Activated B cell treated with CpG ODN at 0.5 μM for 24 hours (primary cell): ENCODE data around the gene COX6B2. TPM values are rescaled to one million over a fixed set of nuclear protein-coding genes. Genes with fewer than 3 reads are reported as not detected.

Source experiments
- ATAC-seq: fragments of 200-7000 bp; cut with Tn5 transposase; one replicate; pipeline ENCODE4 v1.10.0; 2021; ENCODE audit warnings: low read depth, mild to moderate bottlenecking, moderate library complexity
- CTCF ChIA-PET: fragments of 350-600 bp; sonication (Branson Sonifier 250); formaldehyde crosslinking; loops from one replicate; lab custom pipeline; 2021; ENCODE audit warnings: antibody characterized with exemption; lab: Charles Lee
- POLR2A ChIA-PET: fragments of 350-600 bp; sonication (Branson Sonifier 250); formaldehyde crosslinking; loops from one replicate; lab custom pipeline; 2021; ENCODE audit warnings: antibody characterized with exemption; lab: Charles Lee
- DNase-seq: peaks from one replicate; pipeline ENCODE4 v3.0.0; 2022
- H3K27ac Mint-ChIP-seq: one replicate; pipeline ENCODE4 v1.8.0; 2020; ENCODE audit warnings: mixed read lengths
- H3K27me3 Mint-ChIP-seq: one replicate; pipeline ENCODE4 v1.8.0; 2021; ENCODE audit warnings: mixed read lengths
- H3K36me3 Mint-ChIP-seq: one replicate; pipeline ENCODE4 v1.8.0; 2021; ENCODE audit warnings: low read depth, mixed read lengths
- H3K4me1 Mint-ChIP-seq: one replicate; pipeline ENCODE4 v1.8.0; 2021; ENCODE audit warnings: mixed read lengths
- H3K4me3 Mint-ChIP-seq: one replicate; pipeline ENCODE4 v1.8.0; 2020; ENCODE audit warnings: mild to moderate bottlenecking, mixed read lengths
- H3K9me3 Mint-ChIP-seq: one replicate; pipeline ENCODE4 v1.8.0; 2020; ENCODE audit warnings: mixed read lengths
- intact Hi-C: fragments of 100-400 bp; cut with micrococcal nuclease; formaldehyde crosslinking; loops from one replicate; pipeline ENCODE4 v1.15.1; 2024
- total RNA-seq: library from RNA; stranded (reverse); gene quantifications from 2 replicates; pipeline ENCODE4 v1.2.3, GENCODE V29; 2022
- TF ChIP-seq, protein P1 (sequence below): fragments of 200-600 bp; IDR thresholded peaks from one replicate; pipeline ENCODE4 v1.8.0; 2022; ENCODE audit warnings: antibody characterized with exemption, mild to moderate bottlenecking

COX6B2 gene
- total RNA-seq, 1 donor from 2014 or later = not detected

DNA sequence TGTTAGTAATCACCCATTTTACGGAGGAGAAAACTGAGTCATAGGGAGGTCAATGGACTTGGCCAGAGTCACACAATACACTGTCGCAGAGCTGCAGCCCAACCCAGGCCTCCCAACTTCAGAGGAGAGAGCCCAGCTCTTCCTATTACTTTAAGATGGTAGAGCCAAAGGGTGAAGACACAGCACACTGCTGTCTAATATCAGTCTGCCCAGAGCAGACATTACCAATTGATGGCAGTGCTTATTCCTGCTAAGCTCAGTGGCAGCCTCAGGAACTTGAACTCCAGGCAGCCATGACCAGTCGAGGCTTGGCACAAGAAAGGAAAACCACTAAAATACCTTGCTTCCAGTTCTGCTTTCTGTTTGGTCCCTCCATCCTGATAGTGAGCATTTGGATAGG is 47.8 kb downstream of the COX6B2 start:
- Mint-ChIP-seq H3K27ac (no peak overlapping the region), H3K27me3 (no peaks in the 10 kb centered on the region), H3K9me3 (no peaks in the 10 kb centered on the region), H3K4me3 (no peak overlapping the region), H3K36me3 (no peaks in the 10 kb centered on the region), H3K4me1 (peaks cover 5% of the 10 kb centered on the region)
- ATAC-seq (no peak), DNase-seq (no peak)
- intact Hi-C loops = no loop called here
- POLR2A ChIA-PET = no interaction called here
- TF ChIP-seq, protein P1, sequence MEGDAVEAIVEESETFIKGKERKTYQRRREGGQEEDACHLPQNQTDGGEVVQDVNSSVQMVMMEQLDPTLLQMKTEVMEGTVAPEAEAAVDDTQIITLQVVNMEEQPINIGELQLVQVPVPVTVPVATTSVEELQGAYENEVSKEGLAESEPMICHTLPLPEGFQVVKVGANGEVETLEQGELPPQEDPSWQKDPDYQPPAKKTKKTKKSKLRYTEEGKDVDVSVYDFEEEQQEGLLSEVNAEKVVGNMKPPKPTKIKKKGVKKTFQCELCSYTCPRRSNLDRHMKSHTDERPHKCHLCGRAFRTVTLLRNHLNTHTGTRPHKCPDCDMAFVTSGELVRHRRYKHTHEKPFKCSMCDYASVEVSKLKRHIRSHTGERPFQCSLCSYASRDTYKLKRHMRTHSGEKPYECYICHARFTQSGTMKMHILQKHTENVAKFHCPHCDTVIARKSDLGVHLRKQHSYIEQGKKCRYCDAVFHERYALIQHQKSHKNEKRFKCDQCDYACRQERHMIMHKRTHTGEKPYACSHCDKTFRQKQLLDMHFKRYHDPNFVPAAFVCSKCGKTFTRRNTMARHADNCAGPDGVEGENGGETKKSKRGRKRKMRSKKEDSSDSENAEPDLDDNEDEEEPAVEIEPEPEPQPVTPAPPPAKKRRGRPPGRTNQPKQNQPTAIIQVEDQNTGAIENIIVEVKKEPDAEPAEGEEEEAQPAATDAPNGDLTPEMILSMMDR = no peak
- CTCF ChIA-PET = interaction anchor here (1.4 kb wide), 1 partner anchor 15 kb away, joined by 3 read pairs; no protein-coding TSS in a partner anchor

DNA sequence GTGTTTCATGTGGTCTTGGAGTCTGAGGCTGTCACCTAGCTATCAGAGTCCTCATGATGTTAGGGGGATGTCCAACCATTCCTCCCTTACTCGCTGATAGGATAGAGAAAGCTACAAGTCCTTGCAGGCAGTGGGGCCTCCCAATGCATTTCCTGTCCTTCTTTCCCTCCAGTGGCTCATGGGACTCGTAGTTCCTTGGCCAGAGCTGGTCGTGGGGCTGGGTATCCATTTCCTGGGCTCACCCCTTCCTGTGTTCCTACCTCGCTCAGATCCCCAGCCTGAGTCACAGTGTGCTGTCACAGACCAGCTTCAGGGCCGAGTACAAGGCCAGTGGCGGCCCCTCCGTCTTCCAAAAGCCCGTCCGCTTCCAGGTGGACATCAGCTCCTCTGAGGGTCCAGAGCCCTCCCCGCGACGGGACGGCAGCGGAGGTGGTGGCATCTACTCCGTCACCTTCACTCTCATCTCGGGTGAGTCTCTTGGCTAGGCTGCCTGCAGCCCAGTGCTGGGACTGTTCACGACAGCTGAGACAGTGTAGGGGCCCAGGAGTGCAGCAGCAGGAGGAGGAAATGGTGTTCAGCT is 48.4 kb downstream of the COX6B2 start:
- Mint-ChIP-seq H3K4me1 (peaks cover 8% of the 10 kb centered on the region), H3K9me3 (no peaks in the 10 kb centered on the region), H3K36me3 (no peaks in the 10 kb centered on the region), H3K4me3 (no peak overlapping the region), H3K27ac (no peak overlapping the region), H3K27me3 (no peaks in the 10 kb centered on the region)
- TF ChIP-seq, protein P1 = no peak
- ChIA-PET CTCF (interaction anchor here (1.4 kb wide), 1 partner anchor 14 kb away, joined by 3 read pairs; no protein-coding TSS in a partner anchor), POLR2A (no interaction called here)
- no peak for ATAC-seq
- DNase-seq = no peak
- intact Hi-C loops = no loop called here

DNA sequence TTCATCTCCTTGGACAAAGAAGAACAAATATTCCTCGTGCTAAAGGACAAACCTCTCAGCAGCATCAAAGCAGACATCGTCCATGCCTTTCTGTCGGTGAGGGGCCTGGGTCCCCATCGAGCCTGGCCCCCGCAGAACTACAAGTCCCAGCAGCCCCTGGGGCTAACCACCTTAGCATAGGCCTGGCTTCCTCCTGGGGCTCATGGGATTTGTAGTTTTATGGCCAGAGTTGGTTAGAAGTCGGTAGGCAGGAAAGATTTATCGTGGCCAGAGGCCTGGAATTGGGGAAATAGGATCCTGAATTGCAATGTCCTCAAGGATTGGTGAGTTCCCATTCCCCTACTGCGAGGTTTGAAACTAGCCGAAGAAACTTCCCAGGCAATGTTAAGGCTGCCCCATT is 49.0 kb downstream of the COX6B2 start:
- CTCF ChIA-PET = no interaction called here
- no peaks in the 10 kb centered on the region for H3K9me3 Mint-ChIP-seq
- H3K27ac Mint-ChIP-seq = no peak overlapping the region
- POLR2A ChIA-PET = no interaction called here
- H3K36me3 Mint-ChIP-seq = no peaks in the 10 kb centered on the region
- TF ChIP-seq, protein P1 = no peak
- H3K4me1 Mint-ChIP-seq = peaks cover 8% of the 10 kb centered on the region
- DNase-seq (peak; percentile 30), ATAC-seq (peak; percentile 60)
- H3K4me3 Mint-ChIP-seq = no peak overlapping the region
- intact Hi-C loops = no loop called here
- H3K27me3 Mint-ChIP-seq = no peaks in the 10 kb centered on the region

DNA sequence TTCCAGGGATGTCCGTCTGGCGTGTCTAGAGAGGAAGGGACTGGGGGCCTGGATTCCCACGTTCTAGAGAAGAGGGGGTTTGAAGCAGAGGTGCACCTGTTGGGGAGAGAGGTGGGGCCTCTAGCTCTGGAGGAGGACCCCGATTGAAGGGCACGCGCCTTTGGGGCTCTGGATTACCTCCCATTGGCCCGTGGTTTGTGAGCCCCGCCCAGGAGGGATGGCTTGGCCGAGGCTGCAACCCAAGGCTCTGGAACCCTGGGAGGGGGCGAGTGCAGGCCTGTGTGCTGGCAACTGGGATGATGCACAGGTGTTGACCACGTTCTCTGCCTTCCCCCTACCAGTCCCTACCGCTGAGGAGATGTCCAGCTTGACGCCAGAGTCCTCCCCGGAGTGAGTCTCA is 49.5 kb downstream of the COX6B2 start:
- no peak overlapping the region for H3K27ac Mint-ChIP-seq
- peaks cover 8% of the 10 kb centered on the region for H3K4me1 Mint-ChIP-seq
- H3K9me3 Mint-ChIP-seq = no peaks in the 10 kb centered on the region
- CTCF ChIA-PET = no interaction called here
- DNase-seq (no peak), ATAC-seq (no peak)
- TF ChIP-seq, protein P1 = no peak
- H3K36me3 Mint-ChIP-seq = no peaks in the 10 kb centered on the region
- POLR2A ChIA-PET = no interaction called here
- no peaks in the 10 kb centered on the region for H3K27me3 Mint-ChIP-seq
- H3K4me3 Mint-ChIP-seq = no peak overlapping the region
- intact Hi-C loops = loop anchor here (5.0 kb wide), 1 partner anchor 163 kb away; no protein-coding TSS in a partner anchor

DNA sequence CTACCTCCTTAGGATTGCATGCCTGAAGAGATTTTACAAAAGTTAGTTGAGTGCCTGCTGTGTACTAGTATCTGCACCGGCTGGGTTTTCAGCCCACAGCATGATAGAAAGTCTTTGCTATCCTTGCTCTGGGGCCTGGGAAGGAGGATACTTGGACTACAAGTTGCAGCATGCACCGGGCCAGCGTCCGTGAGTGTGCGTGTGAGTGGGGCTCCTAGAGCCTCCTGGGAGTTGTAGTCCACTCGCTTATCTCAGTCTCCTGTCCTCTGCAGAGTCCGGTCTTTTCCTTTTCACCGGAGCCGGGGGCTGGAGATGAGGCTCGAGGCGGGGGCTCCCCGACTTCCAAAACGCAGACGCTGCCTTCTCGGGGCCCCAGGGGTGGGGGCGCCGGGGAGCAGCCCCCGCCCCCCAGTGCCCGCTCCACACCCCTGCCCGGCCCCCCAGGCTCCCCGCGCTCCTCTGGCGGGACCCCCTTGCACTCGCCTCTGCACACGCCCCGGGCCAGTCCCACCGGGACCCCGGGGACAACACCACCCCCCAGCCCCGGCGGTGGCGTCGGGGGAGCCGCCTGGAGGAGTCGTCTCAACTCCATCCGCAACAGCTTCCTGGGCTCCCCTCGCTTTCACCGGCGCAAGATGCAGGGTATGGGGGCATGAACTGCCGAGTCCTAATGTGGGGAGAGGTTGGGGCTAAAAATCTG is 50.1 kb downstream of the COX6B2 start:
- Mint-ChIP-seq H3K4me3 (no peak overlapping the region), H3K27me3 (no peaks in the 10 kb centered on the region), H3K9me3 (no peaks in the 10 kb centered on the region), H3K36me3 (no peaks in the 10 kb centered on the region), H3K4me1 (peaks cover 8% of the 10 kb centered on the region), H3K27ac (no peak overlapping the region)
- ChIA-PET CTCF (no interaction called here), POLR2A (no interaction called here)
- intact Hi-C loops = loop anchor here (5.0 kb wide), 1 partner anchor 162 kb away; no protein-coding TSS in a partner anchor
- ATAC-seq = no peak
- TF ChIP-seq, protein P1 = no peak
- no peak for DNase-seq
